IMR-90 (cell line): Measurements from ENCODE around the gene ASB1. TPM values are rescaled to one million over a fixed set of nuclear protein-coding genes. Genes with fewer than 3 reads are reported as not detected.

ENCODE experiments used
- ATAC-seq: fragments of 200-7000 bp; cut with Tn5 transposase; 2 replicates; pipeline ENCODE4 v1.9.1; 2020; ENCODE audit warnings: low read depth, mild to moderate bottlenecking, moderate library complexity
- BruUV-seq: library from RNA; stranded (reverse); fragments of 400-500 nt; replicated peaks from 2 replicates; lab custom pipeline; 2021; lab: Mats Ljungman, UMichigan
- CTCF ChIA-PET: fragments of 300-600 bp; formaldehyde crosslinking; extraction: SDS; loops from one replicate; lab custom pipeline; 2021; ENCODE audit warnings: antibody characterized with exemption; lab: Yijun Ruan, JAX
- POLR2A ChIA-PET: fragments of 300-600 bp; sonication (Branson Sonifier 250); formaldehyde crosslinking; loops from one replicate; lab custom pipeline; 2022; ENCODE audit warnings: antibody characterized with exemption; ENCODE audit not compliant: unreplicated experiment; lab: Charles Lee
- DNase-seq: peaks from one replicate; pipeline ENCODE4 v3.0.0; 2013
- H2AFZ ChIP-seq: replicated peaks from 2 replicates; pipeline ENCODE3; 2013; ENCODE audit warnings: low read length, mild to moderate bottlenecking; ENCODE audit not compliant: poor library complexity
- H2AK5ac ChIP-seq: 2 replicates; pipeline ENCODE4 v1.6.1; 2013; ENCODE audit warnings: low read depth, low read length, inconsistent platforms
- H2AK9ac ChIP-seq: replicated peaks from 2 replicates; pipeline ENCODE3; 2013; ENCODE audit warnings: mild to moderate bottlenecking, low read depth, low read length, moderate library complexity; ENCODE audit not compliant: poor library complexity
- H2BK120ac ChIP-seq: 2 replicates; pipeline ENCODE4 v1.6.1; 2013; ENCODE audit warnings: low read depth, low read length, inconsistent platforms
- H2BK15ac ChIP-seq: 3 replicates; pipeline ENCODE4 v1.6.1; 2013; ENCODE audit warnings: low read depth, low read length, inconsistent platforms
- H2BK20ac ChIP-seq: 2 replicates; pipeline ENCODE4 v1.6.1; 2013; ENCODE audit warnings: low read depth, mild to moderate bottlenecking, inconsistent platforms, low read length, moderate library complexity
- H2BK5ac ChIP-seq: 2 replicates; pipeline ENCODE4 v1.6.1; 2013; ENCODE audit warnings: mild to moderate bottlenecking, low read depth, low read length, inconsistent platforms; ENCODE audit not compliant: poor library complexity, severe bottlenecking
- H3K14ac ChIP-seq: replicated peaks from 2 replicates; pipeline ENCODE4 v1.6.1; 2013; ENCODE audit warnings: low read depth, low read length, inconsistent platforms
- H3K18ac ChIP-seq: 2 replicates; pipeline ENCODE4 v1.6.1; 2013; ENCODE audit warnings: low read depth, low read length, control low read depth
- H3K23ac ChIP-seq: 2 replicates; pipeline ENCODE4 v1.6.1; 2013; ENCODE audit warnings: low read depth, low read length, inconsistent platforms
- H3K27ac ChIP-seq: 2 replicates; pipeline ENCODE4 v1.5.1; 2013; ENCODE audit warnings: mild to moderate bottlenecking, control low read depth, low read length; ENCODE audit not compliant: insufficient read depth
- H3K27me3 ChIP-seq: 2 replicates; pipeline ENCODE4 v1.6.1; 2013; ENCODE audit warnings: low read length; ENCODE audit not compliant: control insufficient read depth, insufficient read depth
- H3K36me3 ChIP-seq: 2 replicates; pipeline ENCODE4 v1.6.1; 2013; ENCODE audit warnings: low read length, mixed read lengths; ENCODE audit not compliant: control insufficient read depth, insufficient read depth
- H3K4ac ChIP-seq: 2 replicates; pipeline ENCODE4 v1.6.1; 2013; ENCODE audit warnings: low read depth, low read length, inconsistent platforms
- H3K4me1 ChIP-seq: 2 replicates; pipeline ENCODE4 v1.6.1; 2013; ENCODE audit warnings: low read length, mixed read lengths; ENCODE audit not compliant: control insufficient read depth, insufficient read depth
- H3K4me2 ChIP-seq: 2 replicates; pipeline ENCODE4 v1.6.1; 2013; ENCODE audit warnings: low read depth, mild to moderate bottlenecking, control low read depth, low read length, moderate library complexity
- H3K4me3 ChIP-seq: 2 replicates; pipeline ENCODE4 v1.5.1; 2013; ENCODE audit warnings: low read depth, mild to moderate bottlenecking, control low read depth, low read length, moderate library complexity; ENCODE audit not compliant: insufficient read depth
- H3K56ac ChIP-seq: 2 replicates; pipeline ENCODE4 v1.6.1; 2013; ENCODE audit warnings: low read length, inconsistent platforms; ENCODE audit not compliant: insufficient read depth; ENCODE audit errors: extremely low read depth
- H3K79me1 ChIP-seq, 2 experiments: 2 replicates each; pipeline ENCODE4 v1.6.1; 2013; ENCODE audit warnings: low read length in 2 of 2, inconsistent platforms in 1 of 2, low read depth in 1 of 2
- H3K9ac ChIP-seq: 2 replicates; pipeline ENCODE4 v1.6.1; 2013; ENCODE audit warnings: low read depth, low read length, control low read depth
- H3K9me1 ChIP-seq: 2 replicates; pipeline ENCODE4 v1.6.1; 2013; ENCODE audit warnings: low read length, inconsistent platforms; ENCODE audit not compliant: insufficient read depth
- H3K9me3 ChIP-seq: 2 replicates; pipeline ENCODE4 v1.6.1; 2013; ENCODE audit warnings: low read length; ENCODE audit not compliant: control insufficient read depth, insufficient read depth
- H4K20me1 ChIP-seq: 2 replicates; pipeline ENCODE4 v1.6.1; 2013; ENCODE audit warnings: low read length, inconsistent platforms; ENCODE audit not compliant: insufficient read depth
- H4K5ac ChIP-seq: 2 replicates; pipeline ENCODE4 v1.6.1; 2013; ENCODE audit warnings: mild to moderate bottlenecking, low read depth, low read length, control low read depth
- H4K8ac ChIP-seq, 2 experiments: 2 replicates each; pipeline ENCODE4 v1.6.1; 2013; ENCODE audit warnings: low read depth in 2 of 2, low read length in 2 of 2, control low read depth in 1 of 2, inconsistent platforms in 1 of 2
- H4K91ac ChIP-seq: 2 replicates; pipeline ENCODE4 v1.6.1; 2013; ENCODE audit warnings: low read depth, low read length, inconsistent platforms; ENCODE audit not compliant: insufficient read depth
- CEBPB ChIP-seq: IDR thresholded peaks from 2 replicates; pipeline ENCODE4 v1.6.1; 2012; ENCODE audit warnings: low read depth, low read length, improper control_type of control experiment
- POLR2A ChIP-seq: IDR thresholded peaks from 2 replicates; pipeline ENCODE4 v1.6.1; 2012; ENCODE audit warnings: mild to moderate bottlenecking, low read depth, low read length
- WGBS, 2 experiments: methylation state at CpG; one replicate each; pipeline versions ENCODE4 v1.1.5 to v1.1.7; 2013; ENCODE audit warnings: missing lambda C conversion rate in 2 of 2; ENCODE audit not compliant: insufficient read length in 1 of 2; ENCODE audit errors: extremely low coverage in 2 of 2; 5-methylcytosine and 5-hydroxymethylcytosine counted together
- dilution Hi-C: fragments of 300-500 bp; cut with HindIII; formaldehyde crosslinking; loops from one replicate; pipeline ENCODE4 v1.14.3; 2018; ENCODE audit warnings: low sequenced_read_pairs; ENCODE audit not compliant: unreplicated experiment
- in situ Hi-C: fragments of 300-500 bp; cut with MboI; formaldehyde crosslinking; loops from 3 replicates; pipeline ENCODE4 v1.14.3; 2019; ENCODE audit warnings: low sequenced_read_pairs, inconsistent platforms, mixed read lengths
- intact Hi-C: fragments of 100-400 bp; cut with micrococcal nuclease; formaldehyde crosslinking; loops from 2 replicates; pipeline ENCODE4 v1.10.0; 2022
- polyA plus RNA-seq, 3 experiments: library from polyadenylated mRNA; depleted of rRNA; stranded (reverse); fragments of >200 nt; gene quantifications; 2 replicates each; pipeline ENCODE4 v1.2.3, GENCODE V29; 2012; ENCODE audit warnings: low replicate concordance in 1 of 3
- total RNA-seq: library from RNA; depleted of rRNA; stranded (reverse); fragments of >200 nt; gene quantifications from 2 replicates; pipeline ENCODE4 v1.2.3, GENCODE V29; 2012

ASB1 gene
- total and polyA plus RNA-seq, 2 of the 4 experiments (the other 2 are of a cell fraction) = 23.5 to 37.3 TPM

GRCh38 chr2:238493880-238494572, 67.3 kb downstream of the ASB1 start:
- H3K4me1 ChIP-seq = no peaks in the 10 kb centered on the region
- no peak overlapping the region for H3K27ac ChIP-seq
- H4K8ac ChIP-seq = no peak overlapping the region
- H2AK5ac ChIP-seq = no peak overlapping the region
- no peak overlapping the region for H3K18ac ChIP-seq
- POLR2A ChIA-PET = no interaction called here
- no peak overlapping the region for H3K23ac ChIP-seq
- CTCF ChIA-PET = interaction anchor here (1.1 kb wide), 1 partner anchor 19 kb away, joined by 3 read pairs; no protein-coding TSS in a partner anchor
- intact Hi-C loops (no loop called here), dilution Hi-C loops (no loop called here), in situ Hi-C loops (no loop called here)
- H3K36me3 ChIP-seq = no peaks in the 10 kb centered on the region
- H3K9me3 ChIP-seq = no peaks in the 10 kb centered on the region
- no peak overlapping the region for H2AFZ ChIP-seq
- no peak for ATAC-seq
- no peak overlapping the region for H3K4ac ChIP-seq
- peak overlapping the region; percentile 14 for H2AK9ac ChIP-seq
- no peak overlapping the region for H3K56ac ChIP-seq
- H3K79me1 ChIP-seq = no peaks in the 10 kb centered on the region
- WGBS, 2 experiments = 89% methylated on average over 9 of the region's 18 CpGs; no CpG with 5 or more reads in 1 of the 2 experiments
- no TSS peak for BruUV-seq
- TF ChIP-seq POLR2A (no peak), CEBPB (no peak)
- no peak overlapping the region for H2BK5ac ChIP-seq
- H2BK15ac ChIP-seq = no peak overlapping the region
- H3K4me2 ChIP-seq = no peak overlapping the region
- H3K4me3 ChIP-seq = no peak overlapping the region
- no peak overlapping the region for H4K5ac ChIP-seq
- no peaks in the 10 kb centered on the region for H4K20me1 ChIP-seq
- H3K27me3 ChIP-seq = peaks cover 4% of the 10 kb centered on the region; the same call in 1 of the 2 replicates
- no peak overlapping the region for H2BK20ac ChIP-seq
- no peak overlapping the region for H3K9ac ChIP-seq
- no peaks in the 10 kb centered on the region for H3K9me1 ChIP-seq
- H2BK120ac ChIP-seq = no peak overlapping the region
- no peak overlapping the region for H4K91ac ChIP-seq
- no peak overlapping the region for H3K14ac ChIP-seq
- no peak for DNase-seq
